ENCODE data around the gene PPARG. TPM values are rescaled to one million over a fixed set of nuclear protein-coding genes. Genes with fewer than 3 reads are reported as not detected.
A peak's percentile ranks its signal among the peaks of the same experiment; 100 is the strongest.

Gene PPARG
- total and polyA plus RNA-seq, 8 donors = 0.88 to 6.2 (median 2.2) TPM

GRCh38 chr3:12416731-12417130 lies 127.9 kb downstream of the PPARG start:
- ATAC-seq (no peak), DNase-seq (no peak), FAIRE-seq (no peak)
- no peaks in the 10 kb centered on the region for H3K36me3 ChIP-seq
- no peaks in the 10 kb centered on the region for H3K9me3 ChIP-seq
- no peaks in the 10 kb centered on the region for H3K27me3 ChIP-seq
- H3K4me1 ChIP-seq = no peaks in the 10 kb centered on the region
- H3K4me3 ChIP-seq = no peak overlapping the region
- intact Hi-C loops (cut with DNase I) = no loop called here
- H3K27ac ChIP-seq = no peak overlapping the region
- TF ChIP-seq CTCF (IDR thresholded peaks at IDR 0.05) = no peak
- 62 to 67% methylated on average over 8 of the region's 8 CpGs for WGBS, 2 donors

DNA sequence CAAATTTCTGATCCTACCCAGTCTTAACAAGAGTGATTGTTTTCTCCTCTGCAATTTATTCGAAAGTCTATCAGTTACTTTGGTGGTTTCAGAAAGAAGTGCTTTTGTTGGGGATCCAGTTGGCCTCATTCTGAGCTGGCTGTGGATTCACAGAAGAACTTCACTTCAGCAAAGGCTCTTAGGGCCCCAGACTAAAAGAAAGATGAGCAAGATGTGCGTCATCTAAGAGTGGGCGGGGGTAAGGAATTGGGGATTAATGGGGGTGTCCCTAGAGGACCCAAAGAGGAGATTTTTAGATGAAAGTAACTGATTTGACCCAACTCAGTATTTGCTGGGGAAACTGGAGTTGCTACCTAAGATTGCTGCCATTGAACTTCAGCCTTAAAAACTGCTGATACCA lies 131.5 kb downstream of the PPARG start:
- no peak for DNase-seq
- WGBS, 2 donors = 81 to 84% methylated on average over 3 of the region's 3 CpGs

DNA sequence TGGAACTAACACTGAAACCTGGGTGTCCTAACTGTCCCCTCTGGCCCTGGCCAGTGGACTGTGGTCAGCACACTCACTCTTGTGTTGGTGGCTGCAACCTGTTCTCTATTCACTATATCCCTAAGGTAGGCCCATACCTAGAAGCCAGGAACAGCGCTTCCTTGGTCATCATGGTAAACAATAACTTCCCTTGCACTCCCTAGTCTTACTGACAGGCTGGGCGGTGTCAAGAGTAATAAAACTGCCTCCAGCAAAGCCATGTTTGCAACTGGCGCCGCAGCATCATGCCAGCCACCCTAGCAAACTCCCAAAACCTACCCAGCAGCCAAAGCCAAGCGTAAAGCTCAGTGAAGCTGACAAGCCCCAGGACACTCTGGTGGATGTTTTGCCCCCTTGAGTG lies 132.3 kb downstream of the PPARG start:
- TF ChIP-seq CTCF (IDR thresholded peaks at IDR 0.05) = no peak
- WGBS, 2 donors = 86 to 96% methylated on average over 5 of the region's 5 CpGs
- DNase-seq = no peak
- H3K4me1 ChIP-seq = no peaks in the 10 kb centered on the region
- H3K4me3 ChIP-seq = no peak overlapping the region
- no peak for ATAC-seq
- H3K9me3 ChIP-seq = no peaks in the 10 kb centered on the region
- no peaks in the 10 kb centered on the region for H3K27me3 ChIP-seq
- no peak for FAIRE-seq
- H3K36me3 ChIP-seq = no peaks in the 10 kb centered on the region
- H3K27ac ChIP-seq = no peak overlapping the region
- intact Hi-C loops (cut with DNase I) = no loop called here

More for the DNA sequence above, 131.5 kb downstream of the PPARG start:
- H3K9me3 ChIP-seq = no peaks in the 10 kb centered on the region
- H3K4me3 ChIP-seq = no peak overlapping the region
- no peak for TF ChIP-seq CTCF (IDR thresholded peaks at IDR 0.05)
- ATAC-seq (no peak), FAIRE-seq (no peak)
- H3K36me3 ChIP-seq = no peaks in the 10 kb centered on the region
- H3K27me3 ChIP-seq = no peaks in the 10 kb centered on the region
- H3K27ac ChIP-seq = no peak overlapping the region
- intact Hi-C loops (cut with DNase I) = no loop called here
- no peaks in the 10 kb centered on the region for H3K4me1 ChIP-seq

GRCh38 chr3:12423131-12423530 lies 134.3 kb downstream of the PPARG start:
- DNase-seq = no peak
- Histone ChIP-seq H3K9me3 (no peaks in the 10 kb centered on the region), H3K27ac (no peak overlapping the region), H3K36me3 (no peaks in the 10 kb centered on the region), H3K4me1 (no peaks in the 10 kb centered on the region), H3K27me3 (no peaks in the 10 kb centered on the region), H3K4me3 (no peak overlapping the region)
- ATAC-seq = no peak
- 66 to 69% methylated on average over 4 of the region's 4 CpGs for WGBS, 2 donors
- TF ChIP-seq CTCF (IDR thresholded peaks at IDR 0.05) = no peak
- no peak for FAIRE-seq
- intact Hi-C loops (cut with DNase I) = no loop called here

DNA sequence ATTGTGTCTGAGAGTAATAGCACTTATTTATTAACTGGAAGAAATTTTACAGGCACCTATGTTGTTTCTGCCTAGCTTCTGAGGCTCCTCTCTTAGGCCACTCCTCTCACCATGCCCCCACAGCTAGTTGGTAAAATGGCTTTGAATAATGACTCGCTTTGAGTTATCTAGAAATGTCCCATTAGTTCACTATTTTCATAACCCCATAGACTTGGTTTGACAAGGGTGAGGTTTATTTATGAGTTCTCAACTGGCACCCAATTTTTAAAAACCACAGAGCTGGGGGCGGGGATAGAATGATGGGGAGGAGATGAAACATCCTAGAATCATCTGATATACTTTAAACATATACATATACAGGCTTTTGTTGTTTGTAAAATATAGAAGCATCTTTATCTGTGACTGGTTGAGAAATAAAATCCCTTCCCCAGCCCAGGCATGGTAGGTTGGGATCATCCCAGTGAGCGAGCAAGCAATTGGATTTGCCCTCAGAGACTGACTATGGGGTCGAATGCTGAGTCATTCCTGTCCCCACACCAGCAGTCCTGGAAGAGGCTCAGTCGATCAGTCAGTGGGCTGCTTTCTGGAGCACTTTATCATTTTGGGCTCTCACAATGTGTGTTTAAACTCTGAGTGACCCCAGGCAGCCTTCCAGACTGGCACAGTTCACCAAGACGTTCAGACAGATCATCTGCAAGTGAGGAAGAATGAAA lies 135.2 kb downstream of the PPARG start:
- 35 to 36% methylated on average over 6 of the region's 6 CpGs for WGBS, 2 donors
- FAIRE-seq (no peak), DNase-seq (no peak), ATAC-seq (peak in 2 of 4 donors; percentile 28 to 52)
- Histone ChIP-seq H3K4me3 (no peak overlapping the region), H3K4me1 (no peaks in the 10 kb centered on the region), H3K27ac (no peak overlapping the region), H3K36me3 (no peaks in the 10 kb centered on the region), H3K9me3 (no peaks in the 10 kb centered on the region), H3K27me3 (no peaks in the 10 kb centered on the region)
- intact Hi-C loops (cut with DNase I) = no loop called here
- TF ChIP-seq CTCF (IDR thresholded peaks at IDR 0.05) = no peak

All from pancreas (tissue), 10 donors.